Gastrocnemius medialis (tissue), 4 donors: ENCODE data around the gene COL25A1.

ENCODE experiments used
- CTCF ChIP-seq, 5 experiments: fragments of 450-650 bp in 3 of 5; fragments of 200-600 bp in 2 of 5; sonication (generic) in 2 of 5; IDR thresholded peaks in 4 of 5; conservative IDR thresholded peaks in 1 of 5; 1 replicate in 4 of 5; 2 replicates in 1 of 5; pipeline ENCODE4 v1.5.1; 2016 to 2019; ENCODE audit warnings: antibody characterized with exemption in 5 of 5, mild to moderate bottlenecking in 3 of 5, moderate library complexity in 3 of 5
- POLR2A ChIP-seq, 2 donors: fragments of 450-650 bp; IDR thresholded peaks; one replicate each; pipeline ENCODE4 v1.6.1; 2017; ENCODE audit warnings: antibody characterized with exemption in 2 of 2, mild to moderate bottlenecking in 2 of 2, moderate library complexity in 2 of 2

DNA sequence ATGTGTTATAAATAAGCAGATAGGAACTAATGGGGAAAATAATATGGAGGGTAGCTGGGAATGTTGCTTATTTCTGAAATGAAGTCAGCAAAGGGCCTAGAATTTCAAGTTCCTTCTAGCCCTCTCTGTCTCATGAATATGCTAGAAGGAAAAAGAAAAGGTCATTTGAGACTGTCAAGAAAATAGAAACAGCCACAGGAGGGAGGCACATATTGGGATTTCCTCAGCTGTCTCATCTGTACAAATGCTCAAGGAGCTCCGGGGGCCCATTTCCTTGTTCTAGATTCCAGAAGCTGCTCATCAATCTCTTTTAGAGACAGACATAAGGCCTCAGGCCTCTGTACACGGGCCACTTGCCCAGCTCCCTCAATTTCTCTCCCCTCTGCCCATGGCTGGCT is 412.0 kb downstream of the COL25A1 start:
- TF ChIP-seq CTCF (IDR thresholded peaks at IDR 0.05 in 4 of 5, conservative IDR thresholded peaks at IDR 0.05 in 1 of 5) (no peak), POLR2A (IDR thresholded peaks at IDR 0.05) (no peak)
